HepG2 (cell line): Measurements from ENCODE around the gene CTNNA2. TPM values are rescaled to one million over a fixed set of nuclear protein-coding genes. Genes with fewer than 3 reads are reported as not detected.

Source experiments
- ATAC-seq: fragments of 200-7000 bp; cut with Tn5 transposase; 3 replicates; pipeline ENCODE4 v1.9.1; 2020; ENCODE audit warnings: mild to moderate bottlenecking, moderate library complexity
- BruUV-seq: library from RNA; stranded (reverse); fragments of 400-500 nt; replicated peaks from 2 replicates; lab custom pipeline; 2021; lab: Mats Ljungman, UMichigan
- CTCF ChIA-PET: fragments of 300-600 bp; formaldehyde crosslinking; extraction: SDS; loops from one replicate; lab custom pipeline; 2021; ENCODE audit warnings: low total read pairs, inconsistent platforms, low intra/inter-chr PET ratio; lab: Yijun Ruan, JAX
- POLR2A ChIA-PET: fragments of 350-600 bp; sonication (Branson Sonifier 250); formaldehyde crosslinking; loops from one replicate; lab custom pipeline; 2020; ENCODE audit warnings: antibody characterized with exemption, inconsistent platforms; lab: Yijun Ruan, JAX
- DNase-seq: peaks from one replicate; pipeline ENCODE4 v3.0.0-alpha.2; 2015; ENCODE audit warnings: low spot score
- FAIRE-seq: peaks from 3 replicates; lab custom pipeline; 2011; peaks lifted over from hg19 to GRCh38; lab: Jason Lieb, UNC
- H2AFZ ChIP-seq: one replicate; pipeline ENCODE4 v1.6.1; 2011; ENCODE audit warnings: low read length, inconsistent platforms
- H3K27ac ChIP-seq: fragments of 300-600 bp; 3 replicates; pipeline ENCODE4 v1.8.0; 2011; ENCODE audit warnings: mixed run types, mild to moderate bottlenecking, mixed read lengths, low read length, inconsistent platforms; ENCODE audit not compliant: insufficient read depth; ENCODE audit errors: extremely low read length
- H3K27me3 ChIP-seq, 2 experiments: fragments of 200-600 bp in 1 of 2; 2 replicates in 1 of 2; 3 replicates in 1 of 2; pipeline versions ENCODE4 v1.6.0 to v1.8.0; 2011; ENCODE audit warnings: low read length in 2 of 2, mild to moderate bottlenecking in 2 of 2, moderate library complexity in 2 of 2, inconsistent platforms in 1 of 2; ENCODE audit not compliant: insufficient read depth in 2 of 2, control insufficient read depth in 1 of 2
- H3K36me3 ChIP-seq, 2 experiments: fragments of 200-600 bp in 1 of 2; replicated peaks in 1 of 2; 2 replicates in 1 of 2; 3 replicates in 1 of 2; pipeline versions ENCODE4 v1.5.1 to v1.8.0; 2011; ENCODE audit warnings: low read length in 2 of 2, inconsistent platforms in 1 of 2; ENCODE audit not compliant: insufficient read depth in 2 of 2, control insufficient read depth in 1 of 2
- H3K4me1 ChIP-seq: 2 replicates; pipeline ENCODE4 v1.5.1; 2012; ENCODE audit warnings: low read length, inconsistent platforms; ENCODE audit not compliant: insufficient read depth
- H3K4me2 ChIP-seq: 2 replicates; pipeline ENCODE4 v1.6.0; 2011; ENCODE audit warnings: low read depth, low read length, inconsistent platforms
- H3K4me3 ChIP-seq, 3 experiments: fragments of 200-600 bp in 1 of 3; sonication (generic), shearing (Covaris generic) in 1 of 3; replicated peaks in 1 of 3; 2 replicates each; pipeline ENCODE4 v1.5.1; 2011 to 2016; ENCODE audit warnings: low read length in 3 of 3, inconsistent platforms in 2 of 3, low read depth in 2 of 3, mild to moderate bottlenecking in 2 of 3, control low read depth in 1 of 3, mixed read lengths in 1 of 3; ENCODE audit not compliant: insufficient read depth in 1 of 3
- H3K79me2 ChIP-seq: one replicate; pipeline ENCODE4 v1.6.1; 2011; ENCODE audit warnings: low read length, inconsistent platforms; ENCODE audit not compliant: insufficient read depth
- H3K9ac ChIP-seq: 2 replicates; pipeline ENCODE4 v1.6.0; 2011; ENCODE audit warnings: mild to moderate bottlenecking, low read depth, low read length, inconsistent platforms; ENCODE audit not compliant: insufficient read depth
- H3K9me3 ChIP-seq: 2 replicates; pipeline ENCODE4 v1.5.1; 2012; ENCODE audit warnings: mild to moderate bottlenecking, low read length
- H4K20me1 ChIP-seq: 2 replicates; pipeline ENCODE4 v1.6.0; 2011; ENCODE audit warnings: inconsistent platforms, mild to moderate bottlenecking, low read length, moderate library complexity; ENCODE audit not compliant: insufficient read depth
- AKNA ChIP-seq: sonication (generic); formaldehyde crosslinking; IDR thresholded peaks from 2 replicates; pipeline ENCODE4 v1.4.0; 2020; ENCODE audit warnings: missing genetic modification reagents, borderline replicate concordance
- CBFB ChIP-seq: sonication (generic); formaldehyde crosslinking; IDR thresholded peaks from 2 replicates; pipeline ENCODE4 v1.4.0; 2020; ENCODE audit warnings: missing genetic modification reagents
- EHMT2 ChIP-seq: fragments of 200-600 bp; sonication (generic); IDR thresholded peaks from 2 replicates; pipeline ENCODE4 v1.7.0; 2017; ENCODE audit warnings: antibody characterized with exemption, low read depth, low read length, borderline replicate concordance
- GLMP ChIP-seq: sonication (generic); formaldehyde crosslinking; IDR thresholded peaks from 2 replicates; pipeline ENCODE4 v1.9.0; 2021; ENCODE audit warnings: missing genetic modification reagents, mild to moderate bottlenecking, borderline replicate concordance
- PATZ1 ChIP-seq: sonication (generic); formaldehyde crosslinking; IDR thresholded peaks from 2 replicates; pipeline ENCODE4 v1.4.0; 2020; ENCODE audit warnings: missing genetic modification reagents
- SIX1 ChIP-seq: sonication (generic); formaldehyde crosslinking; IDR thresholded peaks from 2 replicates; pipeline ENCODE4 v1.4.0; 2020; ENCODE audit warnings: missing genetic modification reagents, borderline replicate concordance
- SP2 ChIP-seq: sonication (generic); formaldehyde crosslinking; IDR thresholded peaks from 2 replicates; pipeline ENCODE4 v1.5.1; 2020; ENCODE audit warnings: mild to moderate bottlenecking, missing genetic modification reagents
- ZNF678 ChIP-seq: sonication (generic); formaldehyde crosslinking; IDR thresholded peaks from 2 replicates; pipeline ENCODE4 v1.4.0; 2020; ENCODE audit warnings: mild to moderate bottlenecking, missing genetic modification reagents
- ZNF768 ChIP-seq: sonication (generic); formaldehyde crosslinking; IDR thresholded peaks from 2 replicates; pipeline ENCODE4 v1.4.0; 2020; ENCODE audit warnings: missing genetic modification reagents
- WGBS: methylation state at CpG from one replicate; pipeline ENCODE4 v1.1.6; 2017; ENCODE audit warnings: low lambda C conversion rate; 5-methylcytosine and 5-hydroxymethylcytosine counted together
- in situ Hi-C: cut with HindIII; loops from 2 replicates; pipeline ENCODE4 v1.10.0; 2017; ENCODE audit warnings: low pct_unique_long_range_greater_than_20kb; ENCODE audit not compliant: extremely low pct_ligation_motif_present
- intact Hi-C: fragments of 100-400 bp; cut with micrococcal nuclease; formaldehyde crosslinking; loops from one replicate; pipeline ENCODE4 v1.10.0; 2022; ENCODE audit not compliant: unreplicated experiment
- polyA plus RNA-seq, 8 experiments: library from polyadenylated mRNA; depleted of rRNA in 3 of 8; stranded (reverse) in 7 of 8; unstranded in 1 of 8; fragments of >200 nt; fragmentation: Illumina TruSeq in 4 of 8; extraction: Trizol in 4 of 8; gene quantifications; 2 replicates each; pipeline versions ENCODE4 v1.2.1 to v1.2.3, GENCODE V29; 2011 to 2016; ENCODE audit warnings: low read depth in 4 of 8, missing spikeins in 1 of 8, mixed read lengths in 1 of 8; ENCODE audit not compliant: insufficient read depth in 1 of 8
- total RNA-seq, 5 experiments: library from RNA; depleted of rRNA; stranded (reverse); fragments of >200 nt; fragmentation: Illumina TruSeq; extraction: Trizol; gene quantifications; 2 replicates each; pipeline ENCODE4 v1.2.3, GENCODE V29; 2016; ENCODE audit warnings: low read depth in 1 of 5

The CTNNA2 gene
- total and polyA plus RNA-seq, 2 of the 13 experiments (the other 11 are each of a cell fraction or from before 2014, with no cell fraction given), result not detected

- Histone ChIP-seq H3K9ac (no peak overlapping the region), H3K36me3 (no peaks in the 10 kb centered on the region), H4K20me1 (no peaks in the 10 kb centered on the region), H2AFZ (no peak overlapping the region), H3K4me2 (no peak overlapping the region), H3K4me3 (no peak overlapping the region), H3K79me2 (no peaks in the 10 kb centered on the region), H3K4me1 (no peaks in the 10 kb centered on the region), H3K9me3 (peaks cover 15% of the 10 kb centered on the region; the same call in 1 of the 2 replicates), H3K27ac (no peak overlapping the region), H3K27me3 (no peaks in the 10 kb centered on the region)
- ChIA-PET CTCF (no interaction called here), POLR2A (no interaction called here)
- in situ Hi-C loops, result no loop called here
- no peak for ATAC-seq
- 9% methylated on average over 2 of the region's 2 CpGs for WGBS
- no peak for FAIRE-seq
- no peak for TF ChIP-seq PATZ1 (CRISPR knock-in tag)
- TF ChIP-seq ZNF678, result no peak
- TF ChIP-seq SP2, result no peak
- no peak for TF ChIP-seq CBFB (CRISPR knock-in tag)
- TF ChIP-seq AKNA (CRISPR knock-in tag), result no peak
- TF ChIP-seq ZNF768 (CRISPR knock-in tag), result no peak
- no peak for TF ChIP-seq EHMT2
- TF ChIP-seq GLMP, result no peak
- no peak for TF ChIP-seq SIX1
- intact Hi-C loops, result no loop called here
- no peak for DNase-seq
- no TSS peak for BruUV-seq
Measured at GRCh38 chr2:80280598-80280997, 767.7 kb downstream of the CTNNA2 start.
